Neural cell (in vitro differentiated cells): Measurements from ENCODE around the gene TIAM1. TPM values are rescaled to one million over a fixed set of nuclear protein-coding genes. Genes with fewer than 3 reads are reported as not detected.

Source experiments
- H2AFZ ChIP-seq: fragments of 200-600, 300-800 bp; sonication (generic), shearing (Covaris generic); 2 replicates; pipeline ENCODE4 v1.6.0; 2014; ENCODE audit warnings: low read depth, mild to moderate bottlenecking, antibody characterized with exemption, low read length, moderate library complexity
- H3F3A ChIP-seq: fragments of 200-600 bp; shearing (Covaris generic); 2 replicates; pipeline ENCODE4 v1.6.1; 2016; ENCODE audit warnings: mild to moderate bottlenecking, moderate library complexity, mixed read lengths, antibody characterized with exemption, low read length; ENCODE audit not compliant: insufficient read depth, poor library complexity, severe bottlenecking
- H3K27ac ChIP-seq: fragments of 200-600, 300-800 bp; sonication (generic), shearing (Covaris generic); 2 replicates; pipeline ENCODE4 v1.5.1; 2014; ENCODE audit warnings: mild to moderate bottlenecking, low read length, moderate library complexity
- H3K27me3 ChIP-seq: fragments of 300-800, 200-600 bp; sonication (generic), shearing (Covaris generic); 2 replicates; pipeline ENCODE4 v1.6.0; 2014; ENCODE audit warnings: mild to moderate bottlenecking, low read depth, low read length, moderate library complexity; ENCODE audit not compliant: insufficient read depth
- H3K36me3 ChIP-seq: fragments of 300-800, 200-600 bp; sonication (generic), shearing (Covaris generic); 2 replicates; pipeline ENCODE4 v1.5.1; 2014; ENCODE audit warnings: mild to moderate bottlenecking, antibody characterized with exemption, low read length, moderate library complexity; ENCODE audit not compliant: insufficient read depth
- H3K4me2 ChIP-seq: fragments of 300-800, 200-600 bp; sonication (generic), shearing (Covaris generic); 2 replicates; pipeline ENCODE4 v1.6.0; 2014; ENCODE audit warnings: mild to moderate bottlenecking, low read length
- H3K4me3 ChIP-seq: fragments of 300-800, 200-600 bp; sonication (generic), shearing (Covaris generic); 2 replicates; pipeline ENCODE4 v1.5.1; 2014; ENCODE audit warnings: mild to moderate bottlenecking, low read length, moderate library complexity
- H3K79me2 ChIP-seq: fragments of 200-600 bp; shearing (Covaris generic); replicated peaks from 2 replicates; pipeline ENCODE4 v1.6.0; 2014; ENCODE audit warnings: mild to moderate bottlenecking, low read length, moderate library complexity; ENCODE audit not compliant: insufficient read depth
- H3K9ac ChIP-seq: fragments of 300-800, 200-600 bp; sonication (generic), shearing (Covaris generic); 2 replicates; pipeline ENCODE4 v1.6.1; 2016; ENCODE audit warnings: mild to moderate bottlenecking, low read length, mixed read lengths
- H3K9me2 ChIP-seq: fragments of 200-600 bp; shearing (Covaris generic); 2 replicates; pipeline ENCODE4 v1.6.1; 2016; ENCODE audit warnings: mild to moderate bottlenecking, low read length, mixed read lengths; ENCODE audit not compliant: insufficient read depth
- H3K9me3 ChIP-seq: fragments of 200-600, 300-800 bp; sonication (generic), shearing (Covaris generic); 2 replicates; pipeline ENCODE4 v1.6.1; 2016; ENCODE audit warnings: mild to moderate bottlenecking, mixed run types, low read length, moderate library complexity, mixed read lengths
- H4K20me1 ChIP-seq: fragments of 200-600 bp; shearing (Covaris generic); 2 replicates; pipeline ENCODE4 v1.6.1; 2016; ENCODE audit warnings: mild to moderate bottlenecking, mixed run types; ENCODE audit not compliant: insufficient read depth
- CTCF ChIP-seq: fragments of 450-650 bp; IDR thresholded peaks from 2 replicates; pipeline ENCODE4 v1.5.1; 2014; ENCODE audit warnings: antibody characterized with exemption, mild to moderate bottlenecking, moderate library complexity; ENCODE audit not compliant: poor library complexity, severe bottlenecking
- EP300 ChIP-seq: fragments of 450-650 bp; conservative IDR thresholded peaks from 2 replicates; pipeline ENCODE4 v1.6.1; 2014; ENCODE audit warnings: antibody characterized with exemption, mild to moderate bottlenecking, moderate library complexity; ENCODE audit not compliant: poor library complexity, severe bottlenecking
- EZH2 ChIP-seq: fragments of 200-600, 300-800 bp; shearing (Covaris generic), sonication (generic); IDR thresholded peaks from 2 replicates; pipeline ENCODE4 v1.6.1; 2014; ENCODE audit warnings: antibody characterized with exemption, low read length, borderline replicate concordance, mild to moderate bottlenecking; ENCODE audit not compliant: insufficient read depth, poor library complexity, severe bottlenecking
- MXI1 ChIP-seq: fragments of 450-650 bp; conservative IDR thresholded peaks from 2 replicates; pipeline ENCODE4 v1.6.1; 2014; ENCODE audit warnings: antibody characterized with exemption, mild to moderate bottlenecking; ENCODE audit not compliant: poor library complexity, severe bottlenecking
- POLR2AphosphoS5 ChIP-seq: IDR thresholded peaks from 2 replicates; pipeline ENCODE4 v1.6.1; 2012
- RAD21 ChIP-seq: fragments of 450-650 bp; conservative IDR thresholded peaks from 2 replicates; pipeline ENCODE4 v1.6.1; 2014; ENCODE audit warnings: antibody characterized with exemption, mild to moderate bottlenecking, moderate library complexity
- REST ChIP-seq: IDR thresholded peaks from 2 replicates; pipeline ENCODE4 v1.6.1; 2012; ENCODE audit warnings: borderline replicate concordance
- SMC3 ChIP-seq: fragments of 450-650 bp; conservative IDR thresholded peaks from 2 replicates; pipeline ENCODE4 v1.6.1; 2014; ENCODE audit warnings: antibody characterized with exemption, mild to moderate bottlenecking, moderate library complexity; ENCODE audit not compliant: poor library complexity
- TAF1 ChIP-seq: IDR thresholded peaks from 2 replicates; pipeline ENCODE4 v1.6.1; 2012; ENCODE audit warnings: low read depth
- polyA plus RNA-seq: library from polyadenylated mRNA; depleted of rRNA; stranded (reverse); fragments of >200 nt; gene quantifications from 2 replicates; pipeline ENCODE4 v1.2.3, GENCODE V29; 2014

Gene TIAM1
- polyA plus RNA-seq, 1 donor from 2014 or later = 13.2 TPM

GRCh38 chr21:31352836-31353235 lies 8.8 kb upstream of the TIAM1 start:
- Histone ChIP-seq H2AFZ (no peak overlapping the region), H3K9ac (no peak overlapping the region), H3K9me3 (peaks cover 7% of the 10 kb centered on the region), H3K4me2 (no peak overlapping the region), H3K79me2 (no peaks in the 10 kb centered on the region), H3F3A (no peaks in the 10 kb centered on the region), H3K36me3 (no peaks in the 10 kb centered on the region), H3K27ac (no peak overlapping the region), H4K20me1 (no peaks in the 10 kb centered on the region), H3K27me3 (no peaks in the 10 kb centered on the region), H3K9me2 (no peaks in the 10 kb centered on the region), H3K4me3 (no peak overlapping the region)
- TF ChIP-seq EZH2 (no peak), CTCF (no peak), REST (no peak), EP300 (no peak), RAD21 (no peak), TAF1 (no peak), POLR2AphosphoS5 (no peak), MXI1 (no peak), SMC3 (no peak)

- H3K9me3 ChIP-seq = peaks cover 7% of the 10 kb centered on the region
- no peaks in the 10 kb centered on the region for H3K36me3 ChIP-seq
- TF ChIP-seq POLR2AphosphoS5 (no peak), TAF1 (no peak), RAD21 (no peak)
- no peaks in the 10 kb centered on the region for H3K27me3 ChIP-seq
- no peaks in the 10 kb centered on the region for H3K79me2 ChIP-seq
- H3F3A ChIP-seq = no peaks in the 10 kb centered on the region
- H2AFZ ChIP-seq = no peak overlapping the region
- no peak overlapping the region for H3K4me2 ChIP-seq
- no peaks in the 10 kb centered on the region for H3K9me2 ChIP-seq
- no peaks in the 10 kb centered on the region for H4K20me1 ChIP-seq
- H3K27ac ChIP-seq = no peak overlapping the region
- H3K9ac ChIP-seq = no peak overlapping the region
- no peak overlapping the region for H3K4me3 ChIP-seq
Measured at GRCh38 chr21:31351960-31352359, 7.9 kb upstream of the TIAM1 start.

- Histone ChIP-seq H4K20me1 (no peaks in the 10 kb centered on the region), H3K27ac (no peak overlapping the region), H3K9me3 (peaks cover 7% of the 10 kb centered on the region), H3K36me3 (no peaks in the 10 kb centered on the region), H3K79me2 (no peaks in the 10 kb centered on the region), H3K4me2 (no peak overlapping the region), H3F3A (no peaks in the 10 kb centered on the region), H3K27me3 (no peaks in the 10 kb centered on the region), H3K4me3 (no peak overlapping the region), H3K9ac (no peak overlapping the region), H2AFZ (no peak overlapping the region), H3K9me2 (no peaks in the 10 kb centered on the region)
- no peak for TF ChIP-seq EZH2
- no peak for TF ChIP-seq EP300
- TF ChIP-seq REST = no peak
- no peak for TF ChIP-seq RAD21
- no peak for TF ChIP-seq POLR2AphosphoS5
- no peak for TF ChIP-seq CTCF
- TF ChIP-seq SMC3 = no peak
- TF ChIP-seq TAF1 = no peak
- TF ChIP-seq MXI1 = no peak
Measured at GRCh38 chr21:31351438-31351837, 7.4 kb upstream of the TIAM1 start.
